Left hindlimb (tissue), 1 donor: Measurements from ENCODE around the gene CLDN24.

Source experiments
- DNase-seq: peaks from one replicate; pipeline ENCODE4 v3.0.0-alpha.2; 2018

CLDN24 gene

DNA sequence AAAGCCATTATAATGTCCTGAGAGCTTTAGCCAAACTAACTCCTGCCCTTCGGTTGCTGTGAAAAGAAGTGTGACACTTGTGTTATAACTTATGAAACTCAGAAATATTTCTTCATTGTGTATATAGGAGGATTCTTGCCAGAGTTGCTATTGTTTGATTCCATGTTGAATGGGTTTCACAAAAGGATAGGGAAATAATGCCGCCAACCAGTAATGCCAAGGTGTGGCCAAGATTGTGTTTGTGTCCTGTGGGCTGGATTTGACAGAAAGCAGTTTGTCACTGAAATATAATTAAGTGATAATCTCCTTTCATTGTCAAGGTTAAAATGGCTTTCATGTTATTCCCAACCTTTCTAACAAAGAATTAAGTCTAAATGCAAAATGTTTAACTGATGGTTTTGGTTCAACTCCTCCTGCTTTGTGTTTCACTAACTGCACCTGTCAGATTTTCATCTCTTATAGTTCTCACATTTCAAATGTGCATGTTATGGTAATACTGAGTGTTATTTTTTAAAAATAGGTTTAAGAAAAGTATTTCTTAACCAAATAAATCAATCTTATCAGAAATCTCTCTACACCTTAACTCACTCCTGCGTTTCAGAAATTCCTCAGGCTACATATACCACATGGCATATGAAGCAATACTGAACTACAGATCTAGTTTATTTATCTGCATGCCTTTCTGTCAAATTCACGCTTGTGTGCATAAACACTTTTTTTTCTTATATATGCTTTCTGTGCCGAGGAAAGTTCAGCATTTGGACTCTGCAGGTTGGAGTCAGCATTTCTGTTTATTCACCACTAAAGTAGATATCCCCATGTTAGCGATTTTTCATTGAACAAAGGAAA is 1.8 kb downstream of the CLDN24 start, which contains the start of gene CLDN22:
Gene CLDN22, minus strand, starts transcription at position 66 of the 849 bp plus-strand sequence. Its CDS starts 58 bp downstream, at position 8.
- DNase-seq = no peak

DNA sequence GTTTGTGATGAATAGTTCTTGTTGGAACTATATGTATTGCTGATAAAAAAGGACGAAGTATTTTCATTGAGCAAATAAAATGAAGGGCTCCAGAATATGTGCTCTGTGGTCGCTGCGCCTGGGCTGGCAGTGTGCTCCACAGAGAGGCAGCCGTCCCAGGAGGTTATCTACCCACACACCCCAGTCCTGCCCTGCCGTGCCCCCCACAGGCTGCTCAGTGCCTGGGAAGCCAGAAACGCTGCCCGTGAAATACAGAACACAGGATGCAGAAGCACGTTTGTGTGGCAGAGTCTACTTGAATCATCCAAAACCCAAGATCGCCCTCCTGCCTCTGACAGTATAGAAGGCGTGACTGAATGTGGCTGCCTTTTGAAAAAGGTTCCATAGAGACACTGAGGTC is 3.6 kb downstream of the CLDN24 start:
- no peak for DNase-seq

- no peak for DNase-seq
These were observed 7.4 kb downstream of the CLDN24 start for GRCh38 chr4:183314806-183315205.

GRCh38 chr4:183314336-183314735 is 7.9 kb downstream of the CLDN24 start:
- DNase-seq = no peak

DNA sequence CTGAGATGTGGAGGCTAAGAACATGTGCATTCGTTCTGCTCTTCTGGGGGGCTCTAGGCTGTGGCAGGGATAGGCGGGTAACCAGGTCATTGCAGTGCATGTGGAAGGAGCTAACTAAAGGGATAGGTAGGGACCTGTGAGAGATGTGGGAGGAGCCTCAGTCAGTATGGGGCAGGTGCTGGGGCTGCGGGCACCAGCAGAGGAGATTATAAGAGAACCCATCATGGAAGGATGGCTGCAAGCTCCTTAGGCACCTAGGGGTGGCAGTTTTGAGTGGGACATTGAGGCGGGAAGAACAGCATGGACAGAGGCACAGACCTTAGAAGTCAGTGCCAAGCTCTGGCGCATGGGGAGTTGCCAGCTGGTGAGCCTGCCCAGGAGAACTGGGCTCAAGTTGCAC is 9.4 kb downstream of the CLDN24 start:
- no peak for DNase-seq

DNA sequence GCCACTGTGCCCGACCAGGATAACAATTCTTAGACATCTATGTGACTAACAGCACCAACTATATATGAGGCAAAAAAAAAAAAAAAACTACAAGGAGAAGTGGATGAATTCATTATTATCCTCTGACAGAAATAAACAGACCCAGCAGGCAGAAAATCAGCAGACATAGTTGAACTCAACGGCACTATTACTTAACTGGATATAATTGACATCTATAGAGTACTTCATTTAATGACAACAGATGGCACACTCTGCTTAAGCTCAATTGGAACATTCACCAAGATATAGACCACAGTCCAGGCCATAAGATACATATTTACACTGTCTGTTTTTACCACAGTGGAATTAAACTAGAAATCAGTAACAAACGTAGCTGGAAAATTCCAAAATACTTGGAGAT is 15.4 kb downstream of the CLDN24 start:
- DNase-seq = no peak

DNA sequence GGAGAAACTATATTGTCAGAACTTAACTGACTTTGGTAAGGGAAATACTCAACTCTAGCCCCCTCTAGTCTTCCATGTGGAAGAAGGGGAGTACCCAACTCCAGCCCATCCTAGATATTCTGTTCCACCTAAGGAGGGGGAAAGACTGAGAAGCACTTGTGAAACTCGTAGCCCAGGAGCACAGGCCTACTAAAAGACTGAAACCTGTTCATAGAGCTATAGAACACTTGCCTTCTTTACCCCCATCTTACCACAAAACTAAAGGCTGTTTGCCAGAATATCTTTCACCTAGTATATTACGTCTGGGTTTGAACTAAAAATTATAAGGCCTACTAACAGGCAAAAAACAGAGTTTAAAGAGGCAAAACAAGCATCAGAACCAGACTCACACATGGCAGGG is 17.7 kb downstream of the CLDN24 start:
- DNase-seq = no peak

- no peak for DNase-seq
These were observed 18.2 kb downstream of the CLDN24 start for GRCh38 chr4:183304067-183304466.

GRCh38 chr4:183303301-183303700 is 18.9 kb downstream of the CLDN24 start:
- DNase-seq = no peak

GRCh38 chr4:183300655-183301054 is 21.6 kb downstream of the CLDN24 start:
- no peak for DNase-seq

DNA sequence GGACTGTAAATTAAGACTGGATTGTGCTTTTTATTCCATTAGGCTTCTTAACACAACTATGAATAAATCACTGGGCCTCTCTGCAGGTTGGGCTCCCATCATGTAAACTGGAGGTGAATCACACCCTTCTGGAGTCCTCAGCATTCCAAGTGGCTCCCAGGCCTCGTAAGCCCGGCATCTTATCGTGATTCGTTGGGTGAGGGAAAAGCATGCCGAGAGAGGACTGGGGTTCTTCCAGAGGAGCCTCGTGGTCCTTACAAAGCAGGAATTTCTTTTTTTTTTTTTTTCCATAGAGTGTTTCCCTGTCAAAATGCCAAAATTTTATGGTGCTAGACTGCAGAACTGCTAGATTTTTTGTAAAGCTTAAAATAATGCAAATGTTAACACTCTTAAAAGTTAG is 22.2 kb downstream of the CLDN24 start:
- DNase-seq = no peak

- DNase-seq = no peak
These were observed 22.8 kb downstream of the CLDN24 start for GRCh38 chr4:183299464-183299863.

- no peak for DNase-seq
These were observed 24.6 kb downstream of the CLDN24 start for GRCh38 chr4:183297675-183298074.

GRCh38 chr4:183295711-183296110 is 26.5 kb downstream of the CLDN24 start:
- DNase-seq = no peak

DNA sequence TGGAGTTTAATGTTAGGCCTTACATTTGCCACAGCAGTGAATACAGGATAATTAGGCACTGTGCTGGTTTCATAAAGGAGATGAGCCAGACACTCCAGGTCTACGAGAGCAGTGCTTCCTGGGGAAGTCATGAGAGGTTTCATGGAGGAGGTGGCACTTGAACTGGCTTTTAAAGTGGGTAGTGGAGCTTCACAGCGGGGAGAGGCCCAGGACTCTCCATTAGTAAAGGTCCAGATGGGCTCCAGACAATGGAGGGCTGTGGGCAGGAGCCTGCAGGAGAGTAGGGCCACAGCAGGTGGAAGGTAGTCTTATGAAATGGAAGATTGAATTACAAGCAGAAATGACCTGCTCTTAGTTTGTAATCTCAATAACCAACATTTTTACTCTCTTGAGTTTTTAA is 31.2 kb downstream of the CLDN24 start:
- DNase-seq = no peak

DNA sequence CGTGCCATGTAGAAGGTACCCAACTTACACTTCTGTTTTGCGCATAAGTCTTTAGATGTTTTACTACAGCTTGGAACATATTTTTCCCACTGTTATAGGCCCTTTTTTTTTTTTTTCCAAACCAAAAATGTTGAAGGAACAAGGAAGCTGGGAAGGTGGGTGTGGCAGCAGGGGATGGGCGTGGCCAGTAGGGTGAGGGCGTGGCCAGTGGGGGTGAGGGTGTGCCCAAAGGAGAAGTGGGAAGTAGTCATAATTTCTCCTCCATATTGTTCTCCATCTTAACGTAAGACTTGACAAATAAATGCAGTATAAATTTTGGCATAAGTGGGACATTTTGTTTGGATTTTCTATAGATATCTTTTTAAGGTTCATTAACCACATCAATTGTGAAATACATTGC is 32.5 kb downstream of the CLDN24 start:
- no peak for DNase-seq

- DNase-seq = no peak
These were observed 33.3 kb downstream of the CLDN24 start for GRCh38 chr4:183288955-183289354.

DNA sequence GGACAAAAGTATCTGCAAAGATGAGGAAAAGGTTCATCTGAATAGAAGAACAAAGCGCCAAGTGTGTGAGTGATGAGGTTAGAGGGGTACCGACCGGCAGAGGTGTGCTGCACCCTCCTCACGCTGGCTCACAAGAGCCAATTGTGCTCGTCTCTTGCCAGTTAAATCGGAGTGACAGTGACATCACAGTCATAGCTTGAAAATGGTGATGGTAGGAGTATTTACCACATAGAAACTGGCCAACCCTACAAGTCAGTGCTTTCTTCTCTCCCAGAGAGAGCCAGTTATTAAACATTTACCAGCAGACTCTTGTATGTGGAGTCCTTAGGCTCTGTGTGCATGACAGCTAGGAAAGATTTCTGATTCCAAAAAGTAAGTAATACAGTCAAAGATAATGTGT is 34.5 kb downstream of the CLDN24 start:
- no peak for DNase-seq

DNA sequence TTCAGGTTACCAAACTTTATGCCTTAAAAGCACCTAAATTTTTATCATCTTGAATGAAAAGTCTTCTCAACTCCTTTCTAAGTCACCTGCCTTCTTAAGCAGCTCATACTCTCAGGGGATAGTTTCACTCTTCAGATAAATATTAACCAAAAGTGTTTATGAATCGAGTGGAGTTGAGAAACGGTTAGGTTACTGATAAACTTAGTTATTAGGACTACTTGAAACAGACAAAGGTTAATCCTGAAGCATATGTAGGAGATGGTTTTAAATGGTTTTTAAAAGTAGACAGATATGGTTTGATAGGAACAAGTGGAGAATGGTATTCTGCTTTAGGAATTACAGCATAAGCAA is 34.9 kb downstream of the CLDN24 start:
- DNase-seq = no peak

GRCh38 chr4:183286590-183287308 is 35.5 kb downstream of the CLDN24 start:
- no peak for DNase-seq

DNA sequence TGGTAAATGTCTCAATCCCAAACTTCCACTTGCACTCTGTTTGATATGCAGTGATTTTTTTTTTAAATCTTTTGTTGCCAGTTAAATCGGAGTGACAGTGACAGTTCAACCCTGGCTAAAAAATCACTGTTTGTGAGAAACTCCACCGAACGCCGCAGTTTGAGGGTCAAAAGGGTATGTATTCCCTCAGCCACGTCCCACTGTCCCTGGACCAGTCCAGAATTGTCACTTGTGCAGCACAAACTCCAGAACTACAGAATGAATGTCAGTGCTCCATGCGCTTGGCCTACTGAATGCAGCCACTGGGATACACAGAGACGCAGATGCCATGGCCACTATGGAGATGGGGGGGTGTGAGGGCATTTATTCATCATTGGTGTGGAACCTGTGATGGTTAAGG is 36.3 kb downstream of the CLDN24 start:
- DNase-seq = no peak

GRCh38 chr4:183284965-183285364 is 37.3 kb downstream of the CLDN24 start:
- DNase-seq = no peak

- DNase-seq = no peak
These were observed 37.9 kb downstream of the CLDN24 start for GRCh38 chr4:183284258-183284785.

DNA sequence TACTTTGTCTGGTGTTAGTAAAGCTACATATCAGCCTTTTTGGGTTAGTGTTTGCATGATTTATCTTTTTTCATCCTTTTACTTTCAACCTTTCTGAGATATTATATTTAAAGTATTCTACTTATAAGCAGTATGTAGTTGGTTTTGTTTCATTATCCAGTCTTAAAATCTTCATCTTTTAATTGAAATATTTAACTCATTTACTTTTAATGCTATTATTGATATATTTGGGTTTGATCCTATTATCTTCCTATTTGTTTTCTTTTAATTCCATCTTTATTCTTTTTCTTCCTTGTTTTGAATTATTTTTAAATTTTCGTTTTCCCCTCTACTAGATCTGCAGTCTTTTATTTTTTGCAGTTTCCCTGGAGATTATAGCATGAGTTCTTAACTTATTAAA is 46.1 kb downstream of the CLDN24 start:
- no peak for DNase-seq
